GM12865 (cell line): ENCODE data around the gene CS.

Experiments used
- DNase-seq: peaks from one replicate; pipeline ENCODE4 v3.0.0; 2010; ENCODE audit warnings: low read depth
- H3K4me3 ChIP-seq: 2 replicates; pipeline ENCODE4 v1.5.1; 2011; ENCODE audit warnings: mild to moderate bottlenecking, low read depth, low read length, control low read depth
- CTCF ChIP-seq: IDR thresholded peaks from 2 replicates; pipeline ENCODE4 v1.5.1; 2011; ENCODE audit warnings: low read length, control low read depth, low read depth, inconsistent platforms; ENCODE audit not compliant: insufficient read depth; ENCODE audit errors: missing control alignments

Gene CS

GRCh38 chr12:56234746-56235436, 65.2 kb downstream of the CS start:
- DNase-seq, result no peak
- no peak for TF ChIP-seq CTCF
- H3K4me3 ChIP-seq, result no peak overlapping the region

GRCh38 chr12:56231184-56231582, 68.9 kb downstream of the CS start:
- H3K4me3 ChIP-seq, result no peak overlapping the region
- TF ChIP-seq CTCF, result no peak
- DNase-seq, result no peak

- H3K4me3 ChIP-seq, result no peak overlapping the region
- no peak for TF ChIP-seq CTCF
- no peak for DNase-seq
These were observed 69.5 kb downstream of the CS start for GRCh38 chr12:56230432-56231183.

GRCh38 chr12:56229916-56230431, 70.2 kb downstream of the CS start, which contains the start of gene SLC39A5:
SLC39A5 (plus strand) TSS chr12:56230051; CDS start chr12:56231275, 1,224 bp downstream.
- no peak for TF ChIP-seq CTCF
- no peak for DNase-seq
- no peak within 1 kb of the TSS for H3K4me3 ChIP-seq

- no peak for DNase-seq
- no peak overlapping the region for H3K4me3 ChIP-seq
- TF ChIP-seq CTCF, result no peak
These were observed 71.0 kb downstream of the CS start for GRCh38 chr12:56229082-56229481.

- peak overlapping the region; percentile 60 for H3K4me3 ChIP-seq
- no peak for TF ChIP-seq CTCF
- DNase-seq, result no peak
These were observed 75.2 kb downstream of the CS start for GRCh38 chr12:56224954-56225353.
